Osteocyte (in vitro differentiated cells): Measurements from ENCODE around the gene LGR6. TPM values are rescaled to one million over a fixed set of nuclear protein-coding genes. Genes with fewer than 3 reads are reported as not detected.

Experiments used
- DNase-seq: peaks from one replicate; pipeline ENCODE4 v3.0.0; 2021; ENCODE audit warnings: mixed read lengths; ENCODE audit not compliant: unreplicated experiment; ENCODE audit errors: extremely low spot score
- H3K27ac Mint-ChIP-seq: one replicate; pipeline ENCODE4 v1.8.0; 2021; ENCODE audit warnings: mild to moderate bottlenecking, mixed read lengths; ENCODE audit not compliant: unreplicated experiment
- H3K27me3 Mint-ChIP-seq: one replicate; pipeline ENCODE4 v1.8.0; 2021; ENCODE audit warnings: mixed read lengths; ENCODE audit not compliant: unreplicated experiment
- H3K36me3 Mint-ChIP-seq: one replicate; pipeline ENCODE4 v1.8.0; 2021; ENCODE audit warnings: mixed read lengths; ENCODE audit not compliant: unreplicated experiment
- H3K4me1 Mint-ChIP-seq: one replicate; pipeline ENCODE4 v1.8.0; 2021; ENCODE audit warnings: mixed read lengths; ENCODE audit not compliant: unreplicated experiment
- H3K4me3 Mint-ChIP-seq: one replicate; pipeline ENCODE4 v1.8.0; 2021; ENCODE audit warnings: mild to moderate bottlenecking, moderate library complexity, mixed read lengths; ENCODE audit not compliant: unreplicated experiment
- H3K9me3 Mint-ChIP-seq: one replicate; pipeline ENCODE4 v1.8.0; 2021; ENCODE audit warnings: mixed read lengths; ENCODE audit not compliant: unreplicated experiment
- total RNA-seq: library from RNA; stranded (reverse); gene quantifications from 2 replicates; pipeline ENCODE4 v1.2.1, GENCODE V29; 2021
- TF ChIP-seq, protein P1 (sequence below): fragments of 200-600 bp; sonication (generic); IDR thresholded peaks from 2 replicates; pipeline ENCODE4 v1.5.0; 2021; ENCODE audit warnings: antibody characterized with exemption, mild to moderate bottlenecking, moderate library complexity

The LGR6 gene
- total RNA-seq, 1 donor from 2014 or later = 9.9 TPM

GRCh38 chr1:202162418-202163280, 30.9 kb upstream of the LGR6 start:
- Mint-ChIP-seq H3K9me3 (no peaks in the 10 kb centered on the region), H3K27ac (no peak overlapping the region), H3K4me1 (peaks cover 2% of the 10 kb centered on the region), H3K27me3 (no peaks in the 10 kb centered on the region), H3K36me3 (no peaks in the 10 kb centered on the region), H3K4me3 (no peak overlapping the region)
- DNase-seq = no peak
- TF ChIP-seq, protein P1, sequence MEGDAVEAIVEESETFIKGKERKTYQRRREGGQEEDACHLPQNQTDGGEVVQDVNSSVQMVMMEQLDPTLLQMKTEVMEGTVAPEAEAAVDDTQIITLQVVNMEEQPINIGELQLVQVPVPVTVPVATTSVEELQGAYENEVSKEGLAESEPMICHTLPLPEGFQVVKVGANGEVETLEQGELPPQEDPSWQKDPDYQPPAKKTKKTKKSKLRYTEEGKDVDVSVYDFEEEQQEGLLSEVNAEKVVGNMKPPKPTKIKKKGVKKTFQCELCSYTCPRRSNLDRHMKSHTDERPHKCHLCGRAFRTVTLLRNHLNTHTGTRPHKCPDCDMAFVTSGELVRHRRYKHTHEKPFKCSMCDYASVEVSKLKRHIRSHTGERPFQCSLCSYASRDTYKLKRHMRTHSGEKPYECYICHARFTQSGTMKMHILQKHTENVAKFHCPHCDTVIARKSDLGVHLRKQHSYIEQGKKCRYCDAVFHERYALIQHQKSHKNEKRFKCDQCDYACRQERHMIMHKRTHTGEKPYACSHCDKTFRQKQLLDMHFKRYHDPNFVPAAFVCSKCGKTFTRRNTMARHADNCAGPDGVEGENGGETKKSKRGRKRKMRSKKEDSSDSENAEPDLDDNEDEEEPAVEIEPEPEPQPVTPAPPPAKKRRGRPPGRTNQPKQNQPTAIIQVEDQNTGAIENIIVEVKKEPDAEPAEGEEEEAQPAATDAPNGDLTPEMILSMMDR = no peak

DNA sequence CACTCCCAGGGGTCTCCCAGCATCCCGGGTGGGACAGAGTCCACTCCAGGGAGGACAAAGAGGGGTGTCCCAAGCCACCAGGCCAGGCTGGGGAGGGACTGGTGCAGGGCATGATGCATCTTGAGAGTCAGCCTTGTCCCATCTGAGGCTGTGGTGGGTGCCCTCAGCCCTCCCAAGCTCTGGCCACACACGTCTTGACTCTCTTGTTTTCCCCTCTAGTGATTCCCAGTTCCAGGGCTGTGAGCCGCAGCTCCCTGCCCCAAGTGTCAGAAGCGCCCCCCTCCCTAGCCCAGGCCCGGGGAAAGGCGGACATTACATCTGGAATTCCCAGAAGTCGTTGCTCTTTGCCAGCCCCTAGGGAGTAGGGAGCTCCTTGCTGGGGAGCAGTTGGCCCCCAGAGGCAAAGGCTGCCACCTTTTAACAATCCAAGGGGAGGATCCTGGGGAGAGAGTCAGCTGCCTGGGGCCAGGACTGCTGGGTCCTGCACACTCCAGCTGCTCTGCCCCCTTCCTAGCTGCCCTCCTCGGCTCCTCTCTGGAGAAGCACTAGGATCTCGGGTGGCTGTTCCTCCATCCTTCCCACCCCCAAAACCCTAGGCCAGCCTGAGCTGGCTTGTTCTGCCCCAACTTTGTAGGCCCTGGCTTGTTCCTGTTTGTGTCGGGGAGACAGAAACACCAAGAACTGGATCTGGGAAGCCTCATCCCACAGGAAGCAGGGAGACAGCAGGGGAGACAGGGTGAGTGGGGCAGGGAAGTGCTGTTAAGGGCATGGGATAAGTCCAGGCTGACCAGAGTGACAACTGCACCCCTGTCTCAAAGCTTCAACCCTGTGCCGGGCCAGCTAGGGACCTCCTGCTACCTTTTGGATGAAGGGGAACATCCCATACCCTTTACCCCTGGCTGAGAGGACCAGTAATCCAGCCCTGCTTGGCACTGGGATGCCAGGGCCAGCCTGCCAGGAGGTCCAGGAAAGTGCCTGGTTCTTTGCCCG, 30.0 kb upstream of the LGR6 start:
- no peak for DNase-seq
- no peaks in the 10 kb centered on the region for H3K27me3 Mint-ChIP-seq
- TF ChIP-seq, protein P1 = no peak
- no peak overlapping the region for H3K4me3 Mint-ChIP-seq
- H3K27ac Mint-ChIP-seq = no peak overlapping the region
- H3K36me3 Mint-ChIP-seq = no peaks in the 10 kb centered on the region
- H3K4me1 Mint-ChIP-seq = peaks cover 6% of the 10 kb centered on the region
- H3K9me3 Mint-ChIP-seq = no peaks in the 10 kb centered on the region

DNA sequence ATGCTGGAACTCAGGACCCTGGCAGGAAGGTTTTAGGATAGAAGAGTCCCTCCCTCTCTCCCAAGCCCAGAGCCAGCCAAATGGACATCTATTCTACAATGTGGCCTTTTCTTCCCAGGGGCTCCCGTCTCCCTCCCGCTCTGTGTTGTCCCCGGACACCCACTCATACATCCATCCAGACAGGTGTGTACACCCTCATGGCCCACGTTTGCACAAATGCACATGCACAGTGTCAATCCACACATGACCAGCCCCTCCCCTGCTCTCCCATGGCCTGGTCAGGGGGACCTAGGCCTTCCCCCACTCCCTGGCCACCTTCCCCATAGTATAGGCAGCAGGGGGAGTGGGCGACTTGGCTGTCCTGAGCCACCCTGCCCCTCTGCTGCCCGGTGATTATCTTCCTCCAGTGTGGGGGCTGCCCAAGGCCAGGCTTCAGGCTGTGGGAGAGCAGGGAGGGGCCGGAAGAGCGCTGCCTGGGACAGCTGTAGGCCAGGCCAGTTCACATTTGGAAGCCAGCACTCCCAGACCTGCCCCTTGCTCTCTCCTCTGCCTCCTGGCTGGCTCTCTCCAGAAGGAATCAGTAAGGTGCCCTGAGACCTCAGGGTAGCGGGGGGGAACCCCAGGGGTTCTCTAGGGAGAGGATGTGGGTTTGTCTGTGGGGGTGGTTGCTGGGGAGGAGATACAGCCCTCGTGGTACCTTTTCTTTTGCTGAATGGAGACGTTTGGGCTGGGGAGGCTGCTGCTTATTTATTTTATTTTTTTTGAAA, 29.1 kb upstream of the LGR6 start:
- Mint-ChIP-seq H3K4me3 (no peak overlapping the region), H3K27me3 (no peaks in the 10 kb centered on the region), H3K36me3 (no peaks in the 10 kb centered on the region), H3K4me1 (peaks cover 6% of the 10 kb centered on the region), H3K9me3 (no peaks in the 10 kb centered on the region), H3K27ac (no peak overlapping the region)
- no peak for DNase-seq
- TF ChIP-seq, protein P1 = no peak

DNA sequence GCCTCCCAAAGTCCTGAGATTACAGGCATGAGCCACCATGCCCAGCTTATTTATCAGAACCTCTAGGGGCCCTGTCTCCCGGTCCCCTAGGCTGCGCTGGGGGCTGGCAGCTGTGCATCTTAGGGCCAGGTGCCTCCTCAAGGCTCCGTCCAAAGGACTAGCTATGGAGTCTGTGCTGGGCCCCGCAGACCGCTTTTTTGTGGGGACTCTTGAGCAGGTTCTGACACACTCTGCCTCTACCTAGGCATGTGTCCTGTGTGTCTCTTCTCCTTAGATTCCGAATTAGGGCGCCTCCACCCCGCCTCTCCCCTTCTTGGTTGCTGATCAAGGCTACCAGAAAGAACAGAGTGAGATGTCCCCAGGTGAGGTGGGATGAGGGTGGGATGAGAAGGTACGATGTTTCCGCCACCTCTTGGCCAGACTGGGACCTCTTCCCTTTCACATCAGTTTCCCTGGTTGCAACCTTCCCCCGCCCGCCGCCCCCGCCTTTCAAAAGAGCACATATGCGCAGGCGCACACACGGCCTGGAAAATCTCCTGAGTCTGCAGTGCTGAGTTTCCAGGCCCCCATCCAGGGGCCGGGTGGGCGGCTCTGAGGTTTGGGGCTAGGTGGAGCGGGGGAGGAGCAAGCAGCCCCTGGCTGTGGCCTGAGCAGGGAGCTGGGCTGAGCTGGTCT, 28.2 kb upstream of the LGR6 start:
- Mint-ChIP-seq H3K36me3 (no peaks in the 10 kb centered on the region), H3K9me3 (no peaks in the 10 kb centered on the region)

More for the DNA sequence above, 28.2 kb upstream of the LGR6 start:
- Mint-ChIP-seq H3K27me3 (no peaks in the 10 kb centered on the region), H3K4me3 (no peak overlapping the region), H3K27ac (no peak overlapping the region), H3K4me1 (peaks cover 6% of the 10 kb centered on the region)
- TF ChIP-seq, protein P1 = no peak
- DNase-seq = no peak
